ENCODE data around the gene PRKCH.

The PRKCH gene

GRCh38 chr14:61438036-61438435 is 116.7 kb downstream of the PRKCH start:
- no peak overlapping the region for H2BK120ac ChIP-seq (ENCODE audit: low read depth, low read length)
- no peak overlapping the region for H3K4me2 ChIP-seq (ENCODE audit: insufficient read depth, low read length, poor library complexity, severe bottlenecking)
- H3K79me1 ChIP-seq (ENCODE audit: low read depth, low read length), result no peaks in the 10 kb centered on the region
- H3K36me3 ChIP-seq (replicated peaks in 1 of 2; ENCODE audit: control insufficient read depth in 2 of 2, insufficient read depth in 2 of 2, low read length in 2 of 2), result no peaks in the 10 kb centered on the region
- H3K4me3 ChIP-seq (ENCODE audit: low read length in 2 of 2), result no peak overlapping the region
- no peaks in the 10 kb centered on the region for H3K27me3 ChIP-seq (ENCODE audit: control insufficient read depth in 3 of 3, insufficient read depth in 3 of 3, low read depth in 1 of 3, low read length in 3 of 3)
- no peak overlapping the region for H3K23ac ChIP-seq (ENCODE audit: low read depth, low read length, poor library complexity)
- H3K14ac ChIP-seq (ENCODE audit: low read length), result no peak overlapping the region
- H2BK12ac ChIP-seq (ENCODE audit: low read length), result no peak overlapping the region
- H3K27ac ChIP-seq (replicated peaks; ENCODE audit: low read length), result no peak overlapping the region
- no peaks in the 10 kb centered on the region for H3K9me3 ChIP-seq (replicated peaks in 1 of 2; ENCODE audit: control insufficient read depth in 2 of 2, insufficient read depth in 1 of 2, low read depth in 1 of 2, low read length in 2 of 2)
- H3K4ac ChIP-seq (ENCODE audit: low read length), result no peak overlapping the region
- no peak overlapping the region for H3K18ac ChIP-seq (ENCODE audit: low read length)
- H2BK15ac ChIP-seq (ENCODE audit: low read length), result no peak overlapping the region
- peaks cover 4 to 6% of the 10 kb centered on the region in 2 donors for H3K4me1 ChIP-seq (ENCODE audit: control insufficient read depth in 2 of 2, insufficient read depth in 1 of 2, low read depth in 1 of 2, low read length in 2 of 2)
- H2AK5ac ChIP-seq (ENCODE audit: low read depth, low read length), result no peak overlapping the region
- WGBS, 2 donors (ENCODE audit: extremely low coverage in 2 of 2, insufficient read length in 2 of 2, insufficient replicate concordance in 1 of 2), result no CpG with 5 or more reads among the region's 6 CpGs
- H4K91ac ChIP-seq (ENCODE audit: low read depth, low read length, poor library complexity), result no peak overlapping the region
- no peak overlapping the region for H2BK5ac ChIP-seq (ENCODE audit: low read length)
- no peak overlapping the region for H3K9ac ChIP-seq (ENCODE audit: low read depth, low read length, poor library complexity)
- H2AFZ ChIP-seq (ENCODE audit: low read length), result no peak overlapping the region
- DNase-seq (ENCODE audit: low spot score), result no peak
- H4K8ac ChIP-seq (ENCODE audit: low read depth, low read length), result no peak overlapping the region

- H3K4me3 ChIP-seq (ENCODE audit: low read length in 2 of 2), result no peak overlapping the region
- WGBS, 2 donors (ENCODE audit: extremely low coverage in 2 of 2, insufficient read length in 2 of 2, insufficient replicate concordance in 1 of 2), result no CpG with 5 or more reads among the region's 2 CpGs
- no peak overlapping the region for H2BK12ac ChIP-seq (ENCODE audit: low read length)
- H3K27me3 ChIP-seq (ENCODE audit: control insufficient read depth in 3 of 3, insufficient read depth in 3 of 3, low read depth in 1 of 3, low read length in 3 of 3), result no peaks in the 10 kb centered on the region
- no peak overlapping the region for H3K23ac ChIP-seq (ENCODE audit: low read depth, low read length, poor library complexity)
- no peak overlapping the region for H3K4me2 ChIP-seq (ENCODE audit: insufficient read depth, low read length, poor library complexity, severe bottlenecking)
- no peaks in the 10 kb centered on the region for H3K9me3 ChIP-seq (replicated peaks in 1 of 2; ENCODE audit: control insufficient read depth in 2 of 2, insufficient read depth in 1 of 2, low read depth in 1 of 2, low read length in 2 of 2)
- no peak overlapping the region for H3K4ac ChIP-seq (ENCODE audit: low read length)
- H2BK120ac ChIP-seq (ENCODE audit: low read depth, low read length), result no peak overlapping the region
- H2BK15ac ChIP-seq (ENCODE audit: low read length), result no peak overlapping the region
- H4K8ac ChIP-seq (ENCODE audit: low read depth, low read length), result no peak overlapping the region
- H3K79me1 ChIP-seq (ENCODE audit: low read depth, low read length), result no peaks in the 10 kb centered on the region
- H3K27ac ChIP-seq (replicated peaks; ENCODE audit: low read length), result no peak overlapping the region
- H4K91ac ChIP-seq (ENCODE audit: low read depth, low read length, poor library complexity), result no peak overlapping the region
- no peaks in the 10 kb centered on the region for H3K36me3 ChIP-seq (replicated peaks in 1 of 2; ENCODE audit: control insufficient read depth in 2 of 2, insufficient read depth in 2 of 2, low read length in 2 of 2)
- no peak overlapping the region for H2BK5ac ChIP-seq (ENCODE audit: low read length)
- no peak overlapping the region for H2AFZ ChIP-seq (ENCODE audit: low read length)
- no peak for DNase-seq (ENCODE audit: low spot score)
- H3K4me1 ChIP-seq (ENCODE audit: control insufficient read depth in 2 of 2, insufficient read depth in 1 of 2, low read depth in 1 of 2, low read length in 2 of 2), result peaks cover 4 to 6% of the 10 kb centered on the region in 2 donors
- no peak overlapping the region for H3K9ac ChIP-seq (ENCODE audit: low read depth, low read length, poor library complexity)
- no peak overlapping the region for H3K14ac ChIP-seq (ENCODE audit: low read length)
- no peak overlapping the region for H3K18ac ChIP-seq (ENCODE audit: low read length)
- H2AK5ac ChIP-seq (ENCODE audit: low read depth, low read length), result no peak overlapping the region
Measured at GRCh38 chr14:61438497-61438859, 117.1 kb downstream of the PRKCH start.

- no peak overlapping the region for H3K23ac ChIP-seq (ENCODE audit: low read depth, low read length, poor library complexity)
- peak overlapping the region; percentile 68 for H3K18ac ChIP-seq (ENCODE audit: low read length)
- no peaks in the 10 kb centered on the region for H3K36me3 ChIP-seq (replicated peaks in 1 of 2; ENCODE audit: control insufficient read depth in 2 of 2, insufficient read depth in 2 of 2, low read length in 2 of 2)
- H3K9me3 ChIP-seq (replicated peaks in 1 of 2; ENCODE audit: control insufficient read depth in 2 of 2, insufficient read depth in 1 of 2, low read depth in 1 of 2, low read length in 2 of 2), result no peaks in the 10 kb centered on the region
- no peak overlapping the region for H3K4me3 ChIP-seq (ENCODE audit: low read length in 2 of 2)
- H3K27ac ChIP-seq (replicated peaks; ENCODE audit: low read length), result no peak overlapping the region
- H3K4me2 ChIP-seq (ENCODE audit: insufficient read depth, low read length, poor library complexity, severe bottlenecking), result peak overlapping the region; percentile 20
- H3K79me1 ChIP-seq (ENCODE audit: low read depth, low read length), result no peaks in the 10 kb centered on the region
- H2AFZ ChIP-seq (ENCODE audit: low read length), result peak overlapping the region; percentile 10
- peaks cover 4 to 6% of the 10 kb centered on the region in 2 donors for H3K4me1 ChIP-seq (ENCODE audit: control insufficient read depth in 2 of 2, insufficient read depth in 1 of 2, low read depth in 1 of 2, low read length in 2 of 2)
- no peak overlapping the region for H3K9ac ChIP-seq (ENCODE audit: low read depth, low read length, poor library complexity)
- peak overlapping the region; percentile 28 for H3K4ac ChIP-seq (ENCODE audit: low read length)
- no peak overlapping the region for H2BK12ac ChIP-seq (ENCODE audit: low read length)
- peak; percentile 12 for DNase-seq (ENCODE audit: low spot score)
- no peak overlapping the region for H3K14ac ChIP-seq (ENCODE audit: low read length)
- H2BK120ac ChIP-seq (ENCODE audit: low read depth, low read length), result no peak overlapping the region
- no peak overlapping the region for H2BK5ac ChIP-seq (ENCODE audit: low read length)
- no peaks in the 10 kb centered on the region for H3K27me3 ChIP-seq (ENCODE audit: control insufficient read depth in 3 of 3, insufficient read depth in 3 of 3, low read depth in 1 of 3, low read length in 3 of 3)
- no peak overlapping the region for H2BK15ac ChIP-seq (ENCODE audit: low read length)
- H4K8ac ChIP-seq (ENCODE audit: low read depth, low read length), result no peak overlapping the region
- no CpG with 5 or more reads among the region's 12 CpGs for WGBS, 2 donors (ENCODE audit: extremely low coverage in 2 of 2, insufficient read length in 2 of 2, insufficient replicate concordance in 1 of 2)
- H4K91ac ChIP-seq (ENCODE audit: low read depth, low read length, poor library complexity), result no peak overlapping the region
- H2AK5ac ChIP-seq (ENCODE audit: low read depth, low read length), result no peak overlapping the region
Measured at GRCh38 chr14:61438860-61439765, 117.7 kb downstream of the PRKCH start.

- no peak overlapping the region for H2AK5ac ChIP-seq (ENCODE audit: low read depth, low read length)
- no peak overlapping the region for H3K27ac ChIP-seq (replicated peaks; ENCODE audit: low read length)
- H2BK12ac ChIP-seq (ENCODE audit: low read length), result no peak overlapping the region
- H3K27me3 ChIP-seq (ENCODE audit: control insufficient read depth in 3 of 3, insufficient read depth in 3 of 3, low read depth in 1 of 3, low read length in 3 of 3), result peaks cover 0 to under 1% (median 0%) of the 10 kb centered on the region in 3 experiments
- H2BK5ac ChIP-seq (ENCODE audit: low read length), result no peak overlapping the region
- no peak overlapping the region for H3K18ac ChIP-seq (ENCODE audit: low read length)
- no peak overlapping the region for H2BK15ac ChIP-seq (ENCODE audit: low read length)
- H3K4ac ChIP-seq (ENCODE audit: low read length), result no peak overlapping the region
- peaks cover 4 to 6% of the 10 kb centered on the region in 2 donors for H3K4me1 ChIP-seq (ENCODE audit: control insufficient read depth in 2 of 2, insufficient read depth in 1 of 2, low read depth in 1 of 2, low read length in 2 of 2)
- no peak overlapping the region for H3K14ac ChIP-seq (ENCODE audit: low read length)
- no peaks in the 10 kb centered on the region for H3K79me1 ChIP-seq (ENCODE audit: low read depth, low read length)
- DNase-seq (ENCODE audit: low spot score), result no peak
- no CpG with 5 or more reads among the region's 4 CpGs for WGBS, 2 donors (ENCODE audit: extremely low coverage in 2 of 2, insufficient read length in 2 of 2, insufficient replicate concordance in 1 of 2)
- H3K9me3 ChIP-seq (replicated peaks in 1 of 2; ENCODE audit: control insufficient read depth in 2 of 2, insufficient read depth in 1 of 2, low read depth in 1 of 2, low read length in 2 of 2), result no peaks in the 10 kb centered on the region
- no peak overlapping the region for H3K23ac ChIP-seq (ENCODE audit: low read depth, low read length, poor library complexity)
- no peaks in the 10 kb centered on the region for H3K36me3 ChIP-seq (replicated peaks in 1 of 2; ENCODE audit: control insufficient read depth in 2 of 2, insufficient read depth in 2 of 2, low read length in 2 of 2)
- no peak overlapping the region for H3K4me2 ChIP-seq (ENCODE audit: insufficient read depth, low read length, poor library complexity, severe bottlenecking)
- H2AFZ ChIP-seq (ENCODE audit: low read length), result no peak overlapping the region
- H4K91ac ChIP-seq (ENCODE audit: low read depth, low read length, poor library complexity), result no peak overlapping the region
- no peak overlapping the region for H4K8ac ChIP-seq (ENCODE audit: low read depth, low read length)
- no peak overlapping the region for H2BK120ac ChIP-seq (ENCODE audit: low read depth, low read length)
- H3K4me3 ChIP-seq (ENCODE audit: low read length in 2 of 2), result no peak overlapping the region
- H3K9ac ChIP-seq (ENCODE audit: low read depth, low read length, poor library complexity), result no peak overlapping the region
Measured at GRCh38 chr14:61439779-61440418, 118.5 kb downstream of the PRKCH start.

Data from neuronal stem cell (in vitro differentiated cells).